ENCODE results near the gene PDZD7. TPM values are rescaled to one million over a fixed set of nuclear protein-coding genes. Genes with fewer than 3 reads are reported as not detected.

Gene PDZD7
- total RNA-seq, 4 donors from 2014 or later = under 0.01 to 1.3 (median 0.61) TPM; not detected in 1

GRCh38 chr10:101067356-101068083 is 36.6 kb upstream of the PDZD7 start:
- no peaks in the 10 kb centered on the region for H3K9me3 ChIP-seq
- no peak for TF ChIP-seq POLR2A (IDR thresholded peaks at IDR 0.05)
- TF ChIP-seq CTCF (IDR thresholded peaks at IDR 0.05) = peak; percentile 88 to 92 (median 90)
- H3K36me3 ChIP-seq = no peaks in the 10 kb centered on the region
- intact Hi-C loops (cut with DNase I; ENCODE audit: low total_unique reads) = no loop called here
- peaks cover 0 to 10% of the 10 kb centered on the region in 2 donors for H3K4me1 ChIP-seq
- peak overlapping the region; percentile 44 to 50 for H3K4me3 ChIP-seq
- peak; percentile 76 to 78 for DNase-seq
- H3K27ac ChIP-seq = peak overlapping the region; percentile 44 to 59
- H3K27me3 ChIP-seq = no peaks in the 10 kb centered on the region

GRCh38 chr10:101066896-101067355 is 36.0 kb upstream of the PDZD7 start:
- H3K4me1 ChIP-seq = peaks cover 0 to 16% of the 10 kb centered on the region in 2 donors
- no peak for DNase-seq
- intact Hi-C loops (cut with DNase I; ENCODE audit: low total_unique reads) = no loop called here
- no peaks in the 10 kb centered on the region for H3K9me3 ChIP-seq
- no peak for TF ChIP-seq POLR2A (IDR thresholded peaks at IDR 0.05)
- TF ChIP-seq CTCF (IDR thresholded peaks at IDR 0.05) = no peak
- H3K36me3 ChIP-seq = no peaks in the 10 kb centered on the region
- H3K27ac ChIP-seq = peak overlapping the region; percentile 44 to 59
- peak overlapping the region; percentile 44 to 50 for H3K4me3 ChIP-seq
- H3K27me3 ChIP-seq = no peaks in the 10 kb centered on the region

- intact Hi-C loops (cut with DNase I; ENCODE audit: low total_unique reads) = no loop called here
Observed at GRCh38 chr10:101066146-101066895, 35.4 kb upstream of the PDZD7 start.

GRCh38 chr10:101065481-101066145 is 34.7 kb upstream of the PDZD7 start:
- Histone ChIP-seq H3K27ac (peak overlapping the region; percentile 25 to 44), H3K9me3 (no peaks in the 10 kb centered on the region), H3K27me3 (no peaks in the 10 kb centered on the region), H3K36me3 (no peaks in the 10 kb centered on the region), H3K4me1 (peaks cover 0 to 16% of the 10 kb centered on the region in 2 donors), H3K4me3 (no peak overlapping the region)
- TF ChIP-seq POLR2A (IDR thresholded peaks at IDR 0.05) (no peak), CTCF (IDR thresholded peaks at IDR 0.05) (no peak)
- no peak for DNase-seq
- intact Hi-C loops (cut with DNase I; ENCODE audit: low total_unique reads) = no loop called here

More at GRCh38 chr10:101066146-101066895, 35.4 kb upstream of the PDZD7 start:
- Histone ChIP-seq H3K9me3 (no peaks in the 10 kb centered on the region), H3K36me3 (no peaks in the 10 kb centered on the region), H3K27me3 (no peaks in the 10 kb centered on the region), H3K4me3 (peak overlapping the region; percentile 44 to 50), H3K27ac (peak overlapping the region; percentile 25 to 44), H3K4me1 (peaks cover 0 to 16% of the 10 kb centered on the region in 2 donors)
- DNase-seq = peak; percentile 51 to 73
- TF ChIP-seq CTCF (IDR thresholded peaks at IDR 0.05) = peak in 2 of 4 experiments; percentile 30 to 32
- peak in 1 of 2 donors; percentile 42 for TF ChIP-seq POLR2A (IDR thresholded peaks at IDR 0.05)
